MM.1S (cell line): ENCODE results near the gene NOL4L.

Source experiments
- EZH2 ChIP-seq: fragments of 300-600 bp; sonication (generic); optimal IDR thresholded peaks from 2 replicates; pipeline ENCODE3; 2017; ENCODE audit warnings: low read depth, mild to moderate bottlenecking, antibody characterized with exemption, low read length, mixed read lengths
- EZH2phosphoT487 ChIP-seq: fragments of 300-600 bp; sonication (generic); IDR thresholded peaks from 2 replicates; pipeline ENCODE4 v1.6.1; 2018; ENCODE audit warnings: antibody characterized with exemption, low read length
- TF ChIP-seq, protein P1 (sequence below): fragments of 300-600 bp; sonication (generic); IDR thresholded peaks from 2 replicates; pipeline ENCODE4 v1.5.1; 2016; ENCODE audit warnings: antibody characterized with exemption, low read length, mixed read lengths

DNA sequence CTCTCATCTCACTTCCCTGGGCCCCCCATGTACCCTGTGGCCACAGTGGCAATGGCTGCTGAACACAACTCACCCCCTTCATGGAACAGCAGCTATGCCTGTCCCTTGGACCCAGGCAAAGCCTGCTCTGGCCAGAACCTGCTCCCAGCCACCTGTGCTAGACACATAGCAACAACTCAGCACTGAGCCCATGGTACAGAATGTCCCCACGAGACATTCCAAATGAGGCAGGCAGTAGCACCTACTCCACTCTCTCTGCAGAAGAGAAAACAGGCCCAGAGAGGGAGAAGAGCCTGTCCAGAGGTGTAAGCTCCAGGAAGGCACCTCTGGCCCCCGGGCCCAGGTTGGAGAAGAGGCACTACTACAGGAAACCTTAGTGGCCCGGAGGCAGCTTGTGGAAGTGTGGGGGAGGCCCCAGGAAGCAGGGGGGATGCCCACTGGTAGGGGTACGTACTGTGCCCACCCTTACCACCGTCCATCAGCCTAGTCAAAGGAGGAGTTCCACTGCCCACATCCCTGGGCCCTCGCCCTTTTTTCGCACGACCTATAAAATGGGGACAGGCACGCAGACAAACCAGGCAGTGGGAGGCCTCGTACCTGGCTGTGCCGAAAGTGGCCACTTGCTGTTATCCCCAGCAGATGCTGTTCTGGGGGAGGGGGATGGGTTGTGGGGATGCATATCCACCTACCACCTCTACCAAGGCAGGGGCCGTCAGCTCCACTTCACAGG, 129.8 kb downstream of the NOL4L start:
- TF ChIP-seq, protein P1, sequence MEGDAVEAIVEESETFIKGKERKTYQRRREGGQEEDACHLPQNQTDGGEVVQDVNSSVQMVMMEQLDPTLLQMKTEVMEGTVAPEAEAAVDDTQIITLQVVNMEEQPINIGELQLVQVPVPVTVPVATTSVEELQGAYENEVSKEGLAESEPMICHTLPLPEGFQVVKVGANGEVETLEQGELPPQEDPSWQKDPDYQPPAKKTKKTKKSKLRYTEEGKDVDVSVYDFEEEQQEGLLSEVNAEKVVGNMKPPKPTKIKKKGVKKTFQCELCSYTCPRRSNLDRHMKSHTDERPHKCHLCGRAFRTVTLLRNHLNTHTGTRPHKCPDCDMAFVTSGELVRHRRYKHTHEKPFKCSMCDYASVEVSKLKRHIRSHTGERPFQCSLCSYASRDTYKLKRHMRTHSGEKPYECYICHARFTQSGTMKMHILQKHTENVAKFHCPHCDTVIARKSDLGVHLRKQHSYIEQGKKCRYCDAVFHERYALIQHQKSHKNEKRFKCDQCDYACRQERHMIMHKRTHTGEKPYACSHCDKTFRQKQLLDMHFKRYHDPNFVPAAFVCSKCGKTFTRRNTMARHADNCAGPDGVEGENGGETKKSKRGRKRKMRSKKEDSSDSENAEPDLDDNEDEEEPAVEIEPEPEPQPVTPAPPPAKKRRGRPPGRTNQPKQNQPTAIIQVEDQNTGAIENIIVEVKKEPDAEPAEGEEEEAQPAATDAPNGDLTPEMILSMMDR = no peak
- TF ChIP-seq EZH2 (no peak), EZH2phosphoT487 (no peak)
